GM12891 (cell line): ENCODE measurements around the gene C20orf141.

Source experiments
- PAX5 ChIP-seq: IDR thresholded peaks from 2 replicates; pipeline ENCODE4 v1.6.1; 2011; ENCODE audit warnings: low read length, moderate library complexity, mild to moderate bottlenecking; ENCODE audit not compliant: insufficient read depth, severe bottlenecking
- POLR2A ChIP-seq: IDR thresholded peaks from 2 replicates; pipeline ENCODE4 v1.6.1; 2011; ENCODE audit warnings: low read depth, low read length, control low read depth
- POLR2AphosphoS5 ChIP-seq: IDR thresholded peaks from 2 replicates; pipeline ENCODE4 v1.6.1; 2011; ENCODE audit warnings: low read depth, low read length, control low read depth
- SPI1 ChIP-seq: IDR thresholded peaks from 2 replicates; pipeline ENCODE4 v1.6.1; 2011; ENCODE audit warnings: low read depth, low read length, control low read depth
- TAF1 ChIP-seq: IDR thresholded peaks from 2 replicates; pipeline ENCODE4 v1.6.1; 2011; ENCODE audit warnings: low read depth, low read length, control low read depth

GRCh38 chr20:2800521-2801285 is 14.1 kb upstream of the C20orf141 start, which contains the start of gene CPXM1:
- TF ChIP-seq POLR2A (no peak), TAF1 (no peak), POLR2AphosphoS5 (no peak), SPI1 (peak; percentile 46; the same call in 1 of the 2 replicates), PAX5 (no peak)
